D721Med (cell line): ENCODE data around the gene PKM.

Experiments
- DNase-seq: peaks from one replicate; pipeline ENCODE4 v3.0.0; 2011; ENCODE audit warnings: low spot score; ENCODE audit not compliant: insufficient read length
- FAIRE-seq: peaks from 2 replicates; lab custom pipeline; 2011; peaks lifted over from hg19 to GRCh38; lab: Jason Lieb, UNC
- TF ChIP-seq, protein P1 (sequence below): IDR thresholded peaks from 2 replicates; pipeline ENCODE4 v1.5.1; 2012; ENCODE audit warnings: mild to moderate bottlenecking, control low read depth; ENCODE audit not compliant: insufficient read depth; ENCODE audit errors: missing control alignments

PKM gene

DNA sequence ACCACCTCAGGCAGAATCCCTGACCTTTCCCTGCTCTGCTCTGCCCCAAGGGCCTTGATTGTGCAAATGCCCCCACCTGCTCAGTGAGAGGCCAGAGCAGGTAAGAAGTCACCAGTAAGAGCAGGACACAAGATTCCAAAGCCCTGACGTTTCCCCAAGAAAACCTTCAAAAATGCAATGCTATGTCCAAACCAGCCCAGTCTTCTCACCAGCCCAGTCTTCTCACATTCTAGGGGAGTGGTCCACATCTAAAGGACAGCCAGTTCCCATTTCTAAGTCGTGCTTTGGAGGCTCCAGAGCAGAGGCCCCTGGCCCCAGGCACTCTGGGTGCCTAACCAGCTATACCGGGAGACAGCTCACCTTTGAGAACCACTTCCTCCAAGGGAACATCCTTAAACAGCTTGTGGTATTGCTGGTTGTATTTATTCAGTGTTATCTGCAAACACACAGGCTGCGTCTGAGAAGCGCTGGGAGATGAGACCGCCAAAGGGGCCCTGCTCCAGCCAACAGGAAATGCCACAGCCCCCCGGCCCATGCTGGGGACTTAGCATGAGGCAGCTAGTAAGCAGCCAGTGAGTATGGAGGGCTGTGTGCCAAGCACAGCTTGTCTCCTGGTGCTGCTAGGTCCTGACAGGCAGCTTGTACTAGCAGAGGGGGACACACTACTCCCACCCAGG, 62.7 kb downstream of the PKM start:
- FAIRE-seq, result no peak
- TF ChIP-seq, protein P1, sequence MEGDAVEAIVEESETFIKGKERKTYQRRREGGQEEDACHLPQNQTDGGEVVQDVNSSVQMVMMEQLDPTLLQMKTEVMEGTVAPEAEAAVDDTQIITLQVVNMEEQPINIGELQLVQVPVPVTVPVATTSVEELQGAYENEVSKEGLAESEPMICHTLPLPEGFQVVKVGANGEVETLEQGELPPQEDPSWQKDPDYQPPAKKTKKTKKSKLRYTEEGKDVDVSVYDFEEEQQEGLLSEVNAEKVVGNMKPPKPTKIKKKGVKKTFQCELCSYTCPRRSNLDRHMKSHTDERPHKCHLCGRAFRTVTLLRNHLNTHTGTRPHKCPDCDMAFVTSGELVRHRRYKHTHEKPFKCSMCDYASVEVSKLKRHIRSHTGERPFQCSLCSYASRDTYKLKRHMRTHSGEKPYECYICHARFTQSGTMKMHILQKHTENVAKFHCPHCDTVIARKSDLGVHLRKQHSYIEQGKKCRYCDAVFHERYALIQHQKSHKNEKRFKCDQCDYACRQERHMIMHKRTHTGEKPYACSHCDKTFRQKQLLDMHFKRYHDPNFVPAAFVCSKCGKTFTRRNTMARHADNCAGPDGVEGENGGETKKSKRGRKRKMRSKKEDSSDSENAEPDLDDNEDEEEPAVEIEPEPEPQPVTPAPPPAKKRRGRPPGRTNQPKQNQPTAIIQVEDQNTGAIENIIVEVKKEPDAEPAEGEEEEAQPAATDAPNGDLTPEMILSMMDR, result no peak

DNA sequence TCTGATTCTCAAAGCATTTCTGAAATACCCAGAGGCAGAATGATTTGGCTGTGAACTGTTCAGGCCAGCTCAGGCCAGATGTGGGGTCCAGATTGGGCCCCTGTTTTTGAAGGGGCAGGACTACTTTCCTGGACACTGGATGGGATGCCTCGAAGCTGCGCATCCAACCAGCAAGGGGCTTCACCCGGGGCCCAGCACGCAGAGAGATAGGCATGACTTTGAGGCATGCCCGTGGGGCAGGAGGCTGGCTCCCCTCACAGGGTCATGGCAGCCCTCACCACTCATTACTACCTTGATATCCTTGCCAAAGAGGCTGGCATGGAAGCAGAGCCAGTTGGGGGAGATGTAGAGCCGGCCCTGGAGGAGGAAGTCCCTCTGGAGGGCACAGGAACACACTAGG, 63.5 kb downstream of the PKM start:
- no peak for FAIRE-seq
- no peak for DNase-seq
- TF ChIP-seq, protein P1, result no peak

More for the DNA sequence above, 62.7 kb downstream of the PKM start:
- no peak for DNase-seq

DNA sequence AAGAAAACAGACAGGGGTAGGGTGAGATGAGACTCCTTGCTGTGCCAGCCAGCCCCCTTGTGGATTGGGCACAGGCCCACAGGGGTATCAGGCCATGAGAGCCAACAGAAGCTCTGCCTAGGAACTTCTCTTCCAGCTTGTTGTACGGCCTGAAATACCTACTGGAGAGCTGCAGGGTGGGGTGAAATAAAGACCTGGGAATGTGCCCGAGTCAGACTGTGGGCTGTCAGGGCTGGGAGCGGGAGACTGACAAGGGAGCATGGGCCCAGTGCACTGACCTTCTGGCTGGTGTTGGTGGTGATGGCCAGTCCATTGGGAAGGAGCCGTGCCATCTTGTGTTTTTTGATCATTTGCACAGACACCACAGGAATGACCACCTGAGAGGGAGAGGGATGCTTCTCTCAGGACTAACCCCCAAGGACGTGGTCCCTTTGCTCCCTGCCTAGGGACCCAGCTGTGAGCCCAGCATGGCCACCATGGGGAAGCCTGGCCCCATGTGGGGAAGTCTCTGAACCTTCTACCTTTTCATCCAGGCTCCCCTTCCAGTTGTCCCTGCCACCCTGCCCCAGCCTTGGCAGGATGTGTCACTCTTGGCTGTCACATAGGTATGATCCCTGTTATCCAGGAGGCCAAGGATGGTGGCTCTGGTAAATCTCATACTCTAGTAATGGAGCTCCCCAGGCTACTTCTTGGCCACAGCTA, 64.1 kb downstream of the PKM start:
- FAIRE-seq, result no peak
- DNase-seq, result no peak
- TF ChIP-seq, protein P1, result no peak

DNA sequence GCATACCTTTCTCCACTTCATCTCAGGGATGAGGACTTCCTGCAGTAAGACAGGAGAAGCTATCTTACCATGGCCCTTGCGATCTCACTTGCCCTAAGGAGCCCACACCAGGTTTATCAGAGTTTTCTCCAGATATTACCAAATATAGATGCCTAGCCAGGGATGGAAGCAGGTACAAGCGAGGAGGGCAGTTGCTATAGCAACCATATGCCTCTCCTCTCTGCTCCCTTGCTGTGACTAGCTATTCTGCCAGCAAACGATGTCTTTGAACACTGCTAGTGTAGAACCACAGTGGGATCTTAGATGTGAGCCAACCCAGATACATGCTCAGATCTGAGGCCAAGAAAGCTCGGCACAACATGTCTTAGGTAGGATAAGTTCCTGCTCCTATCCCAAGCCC, 67.3 kb downstream of the PKM start:
- TF ChIP-seq, protein P1, result no peak
- DNase-seq (no peak), FAIRE-seq (no peak)

DNA sequence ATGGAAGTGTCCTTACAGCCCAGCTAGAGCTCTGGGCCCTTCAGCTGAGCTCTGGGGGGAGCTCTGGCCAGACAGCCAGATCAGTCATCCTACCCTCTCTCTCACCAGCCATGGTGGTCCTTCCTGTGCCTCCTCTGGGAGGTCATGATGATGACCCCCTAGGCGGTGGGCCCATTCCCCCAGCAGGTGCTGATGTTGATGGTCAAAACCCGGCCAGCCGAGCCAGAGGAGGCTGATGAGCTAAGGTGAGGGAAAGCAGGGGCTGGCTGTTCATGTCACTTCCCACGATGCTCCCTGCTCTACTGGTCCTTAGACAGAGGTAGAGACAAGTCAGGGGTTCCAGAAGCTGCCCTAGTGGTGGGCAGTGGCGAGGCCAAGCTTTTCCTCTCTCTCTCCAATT, 68.4 kb downstream of the PKM start:
- DNase-seq (no peak), FAIRE-seq (no peak)
- TF ChIP-seq, protein P1, result no peak

DNA sequence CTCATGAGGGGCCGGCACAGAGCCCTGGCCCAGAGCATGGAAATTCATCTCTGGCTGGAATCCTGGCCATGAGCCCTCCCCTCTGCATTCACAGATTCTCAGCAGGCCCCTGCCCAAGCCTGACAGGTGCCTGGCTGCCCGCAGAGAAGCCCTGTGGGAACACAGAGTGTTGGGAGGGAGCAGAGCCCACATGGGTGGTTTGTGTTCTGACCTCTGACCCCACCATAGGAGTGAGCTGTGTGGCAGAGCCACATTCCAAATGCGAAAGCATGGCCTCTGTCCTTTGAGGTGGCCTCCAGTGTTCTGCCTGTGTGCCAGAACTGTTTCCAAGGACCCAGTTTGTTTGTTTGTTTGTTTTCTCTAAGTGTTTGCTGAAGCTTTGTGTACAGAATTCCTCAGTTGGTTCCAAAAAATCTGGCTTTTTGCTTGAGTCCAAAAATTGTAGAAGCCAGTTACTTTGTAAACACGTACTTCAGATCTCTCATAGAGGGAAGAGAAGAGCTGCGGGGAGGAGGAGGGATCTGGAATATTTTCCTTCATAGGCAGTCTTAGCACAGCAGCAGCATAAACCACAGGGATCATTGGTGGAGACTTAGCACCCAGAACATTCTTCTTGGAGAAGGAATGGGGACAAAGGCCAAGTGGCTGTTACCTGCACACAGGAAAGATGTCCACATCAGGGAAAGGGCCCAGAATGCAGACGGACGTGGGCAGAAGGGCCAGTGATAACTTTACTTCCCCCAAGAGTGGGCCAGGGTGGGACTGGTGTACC, 69.4 kb downstream of the PKM start:
- TF ChIP-seq, protein P1, result no peak

More for the DNA sequence above, 69.4 kb downstream of the PKM start:
- DNase-seq, result no peak
- no peak for FAIRE-seq
